Nephron (organoid): ENCODE measurements around the gene UBXN11.

ENCODE experiments used
- H3K27ac Mint-ChIP-seq, 3 experiments: 2 replicates each; pipeline ENCODE4 v1.8.0; 2020; ENCODE audit warnings: mixed read lengths in 3 of 3, mild to moderate bottlenecking in 2 of 3, moderate library complexity in 1 of 3
- H3K27me3 Mint-ChIP-seq: 2 replicates; pipeline ENCODE4 v1.8.0; 2021; ENCODE audit warnings: low read depth, mild to moderate bottlenecking, moderate library complexity, mixed read lengths
- H3K36me3 Mint-ChIP-seq: 2 replicates; pipeline ENCODE4 v1.8.0; 2020; ENCODE audit warnings: low read depth, mixed read lengths
- H3K4me1 Mint-ChIP-seq: 2 replicates; pipeline ENCODE4 v1.8.0; 2020; ENCODE audit warnings: mixed read lengths
- H3K4me3 Mint-ChIP-seq, 3 experiments: 2 replicates each; pipeline ENCODE4 v1.8.0; 2020; ENCODE audit warnings: mild to moderate bottlenecking in 3 of 3, mixed read lengths in 3 of 3, moderate library complexity in 2 of 3
- H3K9me3 Mint-ChIP-seq: 2 replicates; pipeline ENCODE4 v1.8.0; 2020; ENCODE audit warnings: mixed read lengths
- TF ChIP-seq, protein P1 (sequence below), 3 experiments: fragments of 200-600 bp; sonication (generic); IDR thresholded peaks; one replicate each; pipeline ENCODE4 v1.5.0; 2021; ENCODE audit warnings: antibody characterized with exemption in 3 of 3; ENCODE audit not compliant: unreplicated experiment in 3 of 3

Gene UBXN11

DNA sequence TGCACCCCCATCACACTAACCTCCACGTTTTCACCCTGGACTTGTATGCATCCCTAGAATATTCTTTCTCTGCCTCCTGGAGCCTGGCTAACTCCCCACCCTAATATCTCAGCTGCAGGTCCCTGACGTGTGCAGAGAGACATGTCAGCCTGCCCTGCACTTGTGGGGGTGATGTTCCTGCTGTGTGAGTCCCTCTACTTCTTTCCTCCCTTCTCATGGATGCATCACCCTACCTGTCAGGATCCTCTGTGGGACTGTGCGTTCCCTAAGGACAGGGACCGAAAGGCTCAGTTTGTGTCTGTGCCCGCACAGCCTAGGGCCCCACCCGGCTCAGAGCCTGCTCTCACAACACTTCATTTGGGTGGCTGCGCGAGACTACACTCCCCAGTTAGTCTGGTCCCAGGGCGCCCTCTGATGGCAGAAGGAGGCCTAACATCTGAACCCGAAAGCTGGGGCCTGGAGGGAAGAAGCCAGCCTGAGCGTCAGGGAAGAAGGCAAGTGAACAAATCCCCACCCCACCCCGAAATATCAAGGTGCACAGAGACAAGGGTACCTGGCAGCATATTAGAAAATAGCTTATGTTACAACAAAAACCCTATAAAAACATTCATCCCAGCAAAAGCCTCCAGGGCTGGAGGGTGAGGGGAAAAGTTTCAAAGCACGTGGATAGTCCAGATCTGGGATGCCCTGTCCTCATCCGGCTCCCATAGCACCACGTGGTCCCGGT is 15.0 kb upstream of the UBXN11 start:
- Mint-ChIP-seq H3K27ac (no peak overlapping the region), H3K36me3 (no peaks in the 10 kb centered on the region), H3K9me3 (no peaks in the 10 kb centered on the region), H3K4me1 (peaks cover 5% of the 10 kb centered on the region), H3K4me3 (no peak overlapping the region), H3K27me3 (peaks cover 11% of the 10 kb centered on the region)
- TF ChIP-seq, protein P1, sequence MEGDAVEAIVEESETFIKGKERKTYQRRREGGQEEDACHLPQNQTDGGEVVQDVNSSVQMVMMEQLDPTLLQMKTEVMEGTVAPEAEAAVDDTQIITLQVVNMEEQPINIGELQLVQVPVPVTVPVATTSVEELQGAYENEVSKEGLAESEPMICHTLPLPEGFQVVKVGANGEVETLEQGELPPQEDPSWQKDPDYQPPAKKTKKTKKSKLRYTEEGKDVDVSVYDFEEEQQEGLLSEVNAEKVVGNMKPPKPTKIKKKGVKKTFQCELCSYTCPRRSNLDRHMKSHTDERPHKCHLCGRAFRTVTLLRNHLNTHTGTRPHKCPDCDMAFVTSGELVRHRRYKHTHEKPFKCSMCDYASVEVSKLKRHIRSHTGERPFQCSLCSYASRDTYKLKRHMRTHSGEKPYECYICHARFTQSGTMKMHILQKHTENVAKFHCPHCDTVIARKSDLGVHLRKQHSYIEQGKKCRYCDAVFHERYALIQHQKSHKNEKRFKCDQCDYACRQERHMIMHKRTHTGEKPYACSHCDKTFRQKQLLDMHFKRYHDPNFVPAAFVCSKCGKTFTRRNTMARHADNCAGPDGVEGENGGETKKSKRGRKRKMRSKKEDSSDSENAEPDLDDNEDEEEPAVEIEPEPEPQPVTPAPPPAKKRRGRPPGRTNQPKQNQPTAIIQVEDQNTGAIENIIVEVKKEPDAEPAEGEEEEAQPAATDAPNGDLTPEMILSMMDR (IDR thresholded peaks at IDR 0.05; ENCODE audit: unreplicated experiment in 3 of 3), result peak; percentile 80 to 90 (median 80)

DNA sequence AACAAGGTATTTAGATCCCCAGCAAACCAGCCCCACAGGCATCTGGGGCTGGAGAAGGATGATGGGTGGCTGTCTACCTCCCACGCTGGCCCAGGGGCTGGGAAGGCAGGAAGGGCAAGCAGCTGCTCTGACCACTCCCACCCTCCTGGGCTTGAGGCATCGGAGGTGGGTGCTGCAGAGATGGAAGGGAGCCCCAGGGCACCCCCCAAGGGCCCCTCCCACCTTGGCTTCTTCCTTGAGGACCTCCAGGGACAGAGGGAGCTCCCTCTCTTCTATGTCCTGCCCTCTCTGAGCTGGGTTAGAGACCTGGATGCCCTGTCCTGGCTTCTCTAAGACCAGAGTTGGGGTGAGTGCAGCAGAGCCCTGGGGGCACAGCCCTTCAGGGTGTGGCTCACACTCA is 14.5 kb upstream of the UBXN11 start:
- Mint-ChIP-seq H3K4me3 (no peak overlapping the region), H3K27ac (no peak overlapping the region), H3K36me3 (no peaks in the 10 kb centered on the region), H3K4me1 (peaks cover 5% of the 10 kb centered on the region), H3K27me3 (peaks cover 11% of the 10 kb centered on the region), H3K9me3 (no peaks in the 10 kb centered on the region)
- TF ChIP-seq, protein P1 (IDR thresholded peaks at IDR 0.05; ENCODE audit: unreplicated experiment in 3 of 3), result no peak

DNA sequence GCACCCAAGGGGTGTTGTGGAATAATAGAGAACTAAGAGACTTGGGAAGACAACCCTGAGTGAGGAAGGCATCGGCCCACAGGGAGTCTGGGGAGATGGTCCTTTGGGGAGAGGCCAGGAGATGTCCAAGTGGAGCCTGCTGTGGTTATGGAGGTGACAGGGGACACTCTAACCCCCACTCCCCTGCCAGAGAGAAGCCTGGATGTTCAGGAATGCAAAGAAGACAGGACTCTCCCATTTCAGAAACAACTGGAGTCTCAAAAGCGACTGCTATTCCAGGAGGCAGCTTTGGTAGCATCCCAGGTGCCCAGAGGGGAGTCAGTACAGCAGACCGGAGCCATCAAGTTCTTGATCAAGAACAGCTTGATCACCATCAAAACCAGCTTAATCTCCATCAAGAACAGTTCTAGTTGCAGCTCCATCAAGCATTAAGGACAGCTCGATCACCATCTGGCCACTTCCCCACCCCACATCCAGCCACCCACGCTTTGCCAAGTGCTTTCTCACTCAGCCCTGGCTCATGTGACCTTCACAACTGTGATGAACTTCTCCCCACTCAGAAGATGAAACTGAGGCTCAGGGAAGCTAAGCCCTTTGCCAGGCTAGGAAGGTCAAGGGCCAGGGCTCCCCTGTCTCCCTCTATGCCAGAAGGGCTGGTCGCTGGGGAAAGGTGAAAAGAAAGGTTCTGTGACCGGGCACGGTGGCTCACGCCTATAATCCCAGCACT is 12.1 kb upstream of the UBXN11 start:
- TF ChIP-seq, protein P1 (IDR thresholded peaks at IDR 0.05; ENCODE audit: unreplicated experiment in 3 of 3), result no peak
- peaks cover 11% of the 10 kb centered on the region for H3K27me3 Mint-ChIP-seq

DNA sequence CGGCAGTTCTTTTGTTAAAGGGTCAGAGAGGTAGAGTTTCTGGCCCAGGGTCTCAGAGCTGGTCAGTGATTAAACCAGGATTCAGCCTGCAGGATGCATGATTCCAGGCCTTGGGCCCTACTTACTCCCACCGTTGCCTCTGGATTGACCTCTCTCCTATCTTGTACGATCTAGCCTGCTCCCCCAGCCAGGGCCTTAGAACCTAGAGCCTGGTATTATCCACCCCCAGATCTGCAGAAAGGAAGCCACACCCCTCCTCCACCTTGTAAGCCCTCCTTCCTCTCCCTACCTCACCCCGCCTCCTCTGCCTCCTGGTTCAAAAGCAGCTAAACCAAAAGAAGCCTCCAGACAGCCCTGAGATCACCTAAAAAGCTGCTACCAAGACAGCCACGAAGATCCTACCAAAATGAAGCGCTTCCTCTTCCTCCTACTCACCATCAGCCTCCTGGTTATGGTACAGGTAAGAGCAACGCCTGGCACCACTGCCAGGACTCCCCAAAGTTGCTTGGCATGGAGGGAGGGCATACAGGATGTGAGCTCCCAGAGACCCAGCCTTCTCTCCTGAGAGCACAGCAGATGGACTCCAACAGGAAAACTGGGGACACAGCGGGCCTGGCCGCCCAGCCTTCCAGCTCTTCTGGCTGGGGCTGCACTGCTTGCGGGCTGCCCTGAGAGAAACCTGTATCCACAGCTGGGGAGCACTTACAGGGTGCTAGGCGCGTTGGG is 11.3 kb upstream of the UBXN11 start, which contains the start of gene CD52:
Gene CD52, plus strand, starts transcription at position 347 of the 726 bp plus-strand sequence. Its CDS starts 60 bp downstream, at position 407.
- H3K27me3 Mint-ChIP-seq, result peaks cover 8% of the 10 kb centered on the region
- H3K4me3 Mint-ChIP-seq, result no peak within 1 kb of the TSS
- H3K4me1 Mint-ChIP-seq, result peaks cover 5% of the 10 kb centered on the region
- TF ChIP-seq, protein P1 (IDR thresholded peaks at IDR 0.05; ENCODE audit: unreplicated experiment in 3 of 3), result no peak
- peak within 1 kb of the TSS in 1 of 3 experiments; percentile 2 for H3K27ac Mint-ChIP-seq
- H3K36me3 Mint-ChIP-seq, result no peaks in the 10 kb centered on the region
- H3K9me3 Mint-ChIP-seq, result no peaks in the 10 kb centered on the region

More for the DNA sequence above, 12.1 kb upstream of the UBXN11 start:
- H3K36me3 Mint-ChIP-seq, result no peaks in the 10 kb centered on the region
- no peak overlapping the region for H3K4me3 Mint-ChIP-seq
- H3K4me1 Mint-ChIP-seq, result peaks cover 5% of the 10 kb centered on the region
- no peak overlapping the region for H3K27ac Mint-ChIP-seq
- no peaks in the 10 kb centered on the region for H3K9me3 Mint-ChIP-seq

DNA sequence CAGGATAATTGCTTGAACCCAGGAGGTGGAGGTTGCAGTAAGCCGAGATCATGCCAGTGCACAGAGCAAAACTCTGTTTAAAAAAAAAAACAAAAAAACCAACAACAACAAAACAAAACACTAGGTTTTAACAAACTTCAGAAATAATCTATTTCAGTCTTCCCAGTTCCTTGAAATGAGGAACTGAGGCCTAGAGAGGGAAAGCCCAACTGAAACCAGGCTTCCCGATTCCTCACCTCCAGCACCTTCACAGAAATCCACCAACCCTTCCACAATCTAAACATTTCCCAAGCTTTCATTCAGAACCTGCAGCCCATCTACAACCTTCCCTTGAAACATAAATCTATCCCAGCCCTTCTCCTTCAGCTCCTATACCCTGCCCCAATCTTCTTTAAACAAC is 10.7 kb upstream of the UBXN11 start:
- H3K27ac Mint-ChIP-seq, result peak overlapping the region in 1 of 3 experiments; percentile 2
- H3K4me1 Mint-ChIP-seq, result peaks cover 5% of the 10 kb centered on the region

More for the DNA sequence above, 10.7 kb upstream of the UBXN11 start:
- H3K36me3 Mint-ChIP-seq, result no peaks in the 10 kb centered on the region
- H3K27me3 Mint-ChIP-seq, result peaks cover 6% of the 10 kb centered on the region
- TF ChIP-seq, protein P1 (IDR thresholded peaks at IDR 0.05; ENCODE audit: unreplicated experiment in 3 of 3), result no peak
- H3K4me3 Mint-ChIP-seq, result no peak overlapping the region
- no peaks in the 10 kb centered on the region for H3K9me3 Mint-ChIP-seq
